CD4-positive, alpha-beta T cell treated with Interleukin-4 for 4 hours (primary cell): Measurements from ENCODE around the gene BDKRB2.

Experiments
- DNase-seq: peaks from one replicate; pipeline ENCODE4 v3.0.0-alpha.2; 2020

The BDKRB2 gene

GRCh38 chr14:96201965-96202364 lies 2.7 kb upstream of the BDKRB2 start:
- DNase-seq, result no peak

- no peak for DNase-seq
These were observed 2.1 kb upstream of the BDKRB2 start for GRCh38 chr14:96202441-96203094.

GRCh38 chr14:96203116-96203515 lies 1.5 kb upstream of the BDKRB2 start:
- no peak for DNase-seq

GRCh38 chr14:96203635-96204034 lies 1.0 kb upstream of the BDKRB2 start:
- DNase-seq, result no peak

- DNase-seq, result no peak
These were observed 679 bp downstream of the BDKRB2 start for GRCh38 chr14:96205059-96205977.

- no peak for DNase-seq
These were observed 1.3 kb downstream of the BDKRB2 start for GRCh38 chr14:96205978-96206360.

GRCh38 chr14:96206461-96206860 lies 1.8 kb downstream of the BDKRB2 start:
- DNase-seq, result no peak

- DNase-seq, result no peak
These were observed 3.0 kb downstream of the BDKRB2 start for GRCh38 chr14:96207686-96208085.

GRCh38 chr14:96208739-96209138 lies 4.1 kb downstream of the BDKRB2 start:
- no peak for DNase-seq

- no peak for DNase-seq
These were observed 7.5 kb downstream of the BDKRB2 start for GRCh38 chr14:96212140-96212539.

GRCh38 chr14:96212896-96213295 lies 8.3 kb downstream of the BDKRB2 start:
- no peak for DNase-seq

GRCh38 chr14:96213871-96214465 lies 9.3 kb downstream of the BDKRB2 start:
- no peak for DNase-seq

- no peak for DNase-seq
These were observed 10.2 kb downstream of the BDKRB2 start for GRCh38 chr14:96214793-96215192.

- no peak for DNase-seq
These were observed 11.0 kb downstream of the BDKRB2 start for GRCh38 chr14:96215452-96216244.

GRCh38 chr14:96216627-96217026 lies 12.0 kb downstream of the BDKRB2 start:
- no peak for DNase-seq

- no peak for DNase-seq
These were observed 12.8 kb downstream of the BDKRB2 start for GRCh38 chr14:96217376-96217913.

- no peak for DNase-seq
These were observed 16.5 kb downstream of the BDKRB2 start for GRCh38 chr14:96221109-96221650.

GRCh38 chr14:96221841-96222240 lies 17.2 kb downstream of the BDKRB2 start:
- no peak for DNase-seq

GRCh38 chr14:96224480-96225096 lies 19.9 kb downstream of the BDKRB2 start:
- no peak for DNase-seq

- DNase-seq, result no peak
These were observed 20.6 kb downstream of the BDKRB2 start for GRCh38 chr14:96225213-96225612.

GRCh38 chr14:96225745-96226151 lies 21.1 kb downstream of the BDKRB2 start:
- DNase-seq, result no peak

GRCh38 chr14:96227428-96227827 lies 22.8 kb downstream of the BDKRB2 start:
- no peak for DNase-seq
